Loucy (cell line): ENCODE results near the gene JAGN1.

Experiments
- H2AFZ ChIP-seq: fragments of 200-600 bp; sonication (generic); 2 replicates; pipeline ENCODE4 v1.6.0; 2016; ENCODE audit warnings: antibody characterized with exemption, mild to moderate bottlenecking, low read length, moderate library complexity
- H3F3A ChIP-seq: fragments of 200-600 bp; 2 replicates; pipeline ENCODE4 v1.6.0; 2016; ENCODE audit warnings: antibody characterized with exemption, low read depth, mild to moderate bottlenecking
- H3K27me3 ChIP-seq: fragments of 200-600 bp; sonication (generic); 2 replicates; pipeline ENCODE4 v1.6.1; 2014; ENCODE audit warnings: low read length, mild to moderate bottlenecking; ENCODE audit not compliant: insufficient read depth, poor library complexity, severe bottlenecking
- H3K36me3 ChIP-seq: fragments of 200-600 bp; sonication (generic); 2 replicates; pipeline ENCODE4 v1.6.1; 2016; ENCODE audit warnings: low read length; ENCODE audit not compliant: insufficient read depth
- H3K4me1 ChIP-seq: fragments of 200-600 bp; sonication (generic); 2 replicates; pipeline ENCODE4 v1.5.1; 2014; ENCODE audit warnings: low read length, mild to moderate bottlenecking; ENCODE audit not compliant: insufficient read depth, poor library complexity, severe bottlenecking
- H3K4me2 ChIP-seq: fragments of 200-600 bp; sonication (generic); 2 replicates; pipeline ENCODE4 v1.6.0; 2014; ENCODE audit warnings: antibody characterized with exemption, low read length, low read depth, mild to moderate bottlenecking; ENCODE audit not compliant: poor library complexity, severe bottlenecking
- H3K4me3 ChIP-seq: fragments of 200-600 bp; sonication (generic); 2 replicates; pipeline ENCODE4 v1.5.1; 2014; ENCODE audit warnings: low read length, mild to moderate bottlenecking, mixed read lengths; ENCODE audit not compliant: poor library complexity, severe bottlenecking
- H3K79me2 ChIP-seq: fragments of 200-600 bp; sonication (generic); 2 replicates; pipeline ENCODE4 v1.6.1; 2014; ENCODE audit warnings: low read length; ENCODE audit not compliant: insufficient read depth
- H3K9ac ChIP-seq: fragments of 200-600 bp; sonication (generic); 2 replicates; pipeline ENCODE4 v1.6.0; 2014; ENCODE audit warnings: mild to moderate bottlenecking, low read depth, low read length, moderate library complexity; ENCODE audit not compliant: poor library complexity, severe bottlenecking
- H3K9me2 ChIP-seq: fragments of 200-600 bp; sonication (generic); replicated peaks from 2 replicates; pipeline ENCODE4 v1.6.1; 2016; ENCODE audit warnings: low read depth, low read length, mixed read lengths
- H3K9me3 ChIP-seq: fragments of 200-600 bp; sonication (generic); 2 replicates; pipeline ENCODE4 v1.6.1; 2014; ENCODE audit warnings: mild to moderate bottlenecking, antibody characterized with exemption, low read length, low read depth; ENCODE audit not compliant: insufficient read depth
- H4K20me1 ChIP-seq: fragments of 200-600 bp; sonication (generic); 2 replicates; pipeline ENCODE4 v1.6.0; 2014; ENCODE audit warnings: antibody characterized with exemption, low read length, mild to moderate bottlenecking; ENCODE audit not compliant: insufficient read depth, poor library complexity, severe bottlenecking
- CTCF ChIP-seq: fragments of 200-600 bp; sonication (generic); conservative IDR thresholded peaks from 2 replicates; pipeline ENCODE4 v1.5.1; 2014; ENCODE audit warnings: mild to moderate bottlenecking, antibody characterized with exemption, low read length
- EZH2phosphoT487 ChIP-seq: fragments of 200-600 bp; IDR thresholded peaks from 2 replicates; pipeline ENCODE4 v1.6.1; 2018; ENCODE audit warnings: antibody characterized with exemption, mild to moderate bottlenecking, moderate library complexity, borderline replicate concordance

JAGN1 gene

GRCh38 chr3:9881441-9881840 lies 9.0 kb upstream of the JAGN1 start:
- no peak overlapping the region for H3K4me2 ChIP-seq
- H3K27me3 ChIP-seq: no peaks in the 10 kb centered on the region
- H3F3A ChIP-seq: no peaks in the 10 kb centered on the region
- H2AFZ ChIP-seq: no peak overlapping the region
- no peaks in the 10 kb centered on the region for H3K79me2 ChIP-seq
- no peaks in the 10 kb centered on the region for H4K20me1 ChIP-seq
- no peak overlapping the region for H3K9ac ChIP-seq
- no peaks in the 10 kb centered on the region for H3K9me2 ChIP-seq
- H3K9me3 ChIP-seq: no peaks in the 10 kb centered on the region
- no peak overlapping the region for H3K4me3 ChIP-seq
- TF ChIP-seq CTCF (no peak), EZH2phosphoT487 (no peak)
- H3K4me1 ChIP-seq: no peaks in the 10 kb centered on the region
- no peaks in the 10 kb centered on the region for H3K36me3 ChIP-seq

GRCh38 chr3:9883706-9884554 lies 6.5 kb upstream of the JAGN1 start:
- no peaks in the 10 kb centered on the region for H3F3A ChIP-seq
- no peaks in the 10 kb centered on the region for H3K27me3 ChIP-seq
- no peaks in the 10 kb centered on the region for H3K79me2 ChIP-seq
- H3K9me2 ChIP-seq: no peaks in the 10 kb centered on the region
- H3K9ac ChIP-seq: no peak overlapping the region
- H4K20me1 ChIP-seq: no peaks in the 10 kb centered on the region
- H3K9me3 ChIP-seq: no peaks in the 10 kb centered on the region
- no peak overlapping the region for H2AFZ ChIP-seq
- TF ChIP-seq CTCF (no peak), EZH2phosphoT487 (no peak)
- H3K4me3 ChIP-seq: no peak overlapping the region
- H3K36me3 ChIP-seq: no peaks in the 10 kb centered on the region
- H3K4me2 ChIP-seq: no peak overlapping the region
- no peaks in the 10 kb centered on the region for H3K4me1 ChIP-seq

- no peak overlapping the region for H3K4me2 ChIP-seq
These were observed 5.8 kb upstream of the JAGN1 start for GRCh38 chr3:9884555-9885165.

More at GRCh38 chr3:9884555-9885165, 5.8 kb upstream of the JAGN1 start:
- Histone ChIP-seq H3K9ac (no peak overlapping the region), H4K20me1 (no peaks in the 10 kb centered on the region), H3K4me3 (no peak overlapping the region), H2AFZ (no peak overlapping the region), H3K36me3 (no peaks in the 10 kb centered on the region), H3K4me1 (no peaks in the 10 kb centered on the region), H3K9me3 (no peaks in the 10 kb centered on the region), H3K9me2 (no peaks in the 10 kb centered on the region), H3K79me2 (no peaks in the 10 kb centered on the region), H3K27me3 (no peaks in the 10 kb centered on the region), H3F3A (no peaks in the 10 kb centered on the region)
- no peak for TF ChIP-seq EZH2phosphoT487
- no peak for TF ChIP-seq CTCF
